A549 (cell line): Measurements from ENCODE around the gene FBXO15. TPM values are rescaled to one million over a fixed set of nuclear protein-coding genes. Genes with fewer than 3 reads are reported as not detected.

ENCODE experiments used
- ATAC-seq, 2 experiments: fragments of 200-7000 bp in 1 of 2; fragments of >200 bp in 1 of 2; cut with Nextera tagmentation in 1 of 2; cut with Tn5 transposase in 1 of 2; 3 replicates each; pipeline versions ENCODE4 v1.8.0 to v1.9.1; 2018 to 2020; ENCODE audit warnings: mild to moderate bottlenecking in 1 of 2, moderate library complexity in 1 of 2
- CTCF ChIA-PET: fragments of 300-600 bp; sonication (Branson Sonifier 250); formaldehyde crosslinking; extraction: SDS; loops from one replicate; lab custom pipeline; 2021; ENCODE audit warnings: antibody characterized with exemption, inconsistent platforms; lab: Yijun Ruan, JAX
- POLR2A ChIA-PET: fragments of 350-600 bp; formaldehyde crosslinking; extraction: SDS; loops from one replicate; lab custom pipeline; 2021; ENCODE audit warnings: antibody characterized with exemption, inconsistent platforms; lab: Yijun Ruan, JAX
- DNase-seq, 2 experiments: peaks; one replicate each; pipeline versions ENCODE4 v3.0.0 to v3.0.0-alpha.2; 2011 to 2016; ENCODE audit warnings: low read depth in 1 of 2, low spot score in 1 of 2
- FAIRE-seq: peaks from 2 replicates; lab custom pipeline; 2011; peaks lifted over from hg19 to GRCh38; lab: Jason Lieb, UNC
- H3K27ac ChIP-seq, 2 experiments: fragments of >200 bp; sonication (Bioruptor Twin); formaldehyde crosslinking; 3 replicates each; pipeline ENCODE4 v1.5.1; 2016 to 2017
- H3K4me1 ChIP-seq: fragments of >200 bp; sonication (Bioruptor Twin); formaldehyde crosslinking; 3 replicates; pipeline ENCODE4 v1.6.1; 2016
- H3K4me2 ChIP-seq: fragments of >200 bp; sonication (Bioruptor Twin); formaldehyde crosslinking; 3 replicates; pipeline ENCODE4 v1.6.1; 2016
- H3K4me3 ChIP-seq: fragments of >200 bp; sonication (Bioruptor Twin); formaldehyde crosslinking; 3 replicates; pipeline ENCODE4 v1.5.1; 2016
- H3K9me3 ChIP-seq: fragments of >200 bp; sonication (Bioruptor Twin); formaldehyde crosslinking; 3 replicates; pipeline ENCODE4 v1.6.1; 2016
- ATOH8 ChIP-seq: fragments of 250-450 bp; sonication (Bioruptor Pico); IDR thresholded peaks from 2 replicates; pipeline ENCODE4 v1.5.0; 2020; ENCODE audit warnings: low read depth, mild to moderate bottlenecking, moderate library complexity
- CBX8 ChIP-seq: fragments of 200-600 bp; sonication (generic); IDR thresholded peaks from 2 replicates; pipeline ENCODE4 v1.6.1; 2016
- CEBPB ChIP-seq, 2 experiments: fragments of >200 bp in 1 of 2; sonication (Bioruptor Twin) in 1 of 2; formaldehyde crosslinking in 1 of 2; IDR thresholded peaks; 2 replicates each; pipeline ENCODE4 v1.6.1; 2012 to 2016
- CHD2 ChIP-seq: fragments of 150-350 bp; IDR thresholded peaks from 2 replicates; pipeline ENCODE4 v1.6.1; 2014; ENCODE audit warnings: low read length; ENCODE audit not compliant: partially characterized antibody
- EHMT2 ChIP-seq: fragments of 200-600 bp; sonication (generic); IDR thresholded peaks from 2 replicates; pipeline ENCODE4 v1.6.1; 2016; ENCODE audit warnings: antibody characterized with exemption, low read depth, mild to moderate bottlenecking, moderate library complexity
- ELK1 ChIP-seq: fragments of 150-350 bp; IDR thresholded peaks from 2 replicates; pipeline ENCODE4 v1.6.1; 2014; ENCODE audit warnings: low read depth, mild to moderate bottlenecking, low read length
- ESRRA ChIP-seq: fragments of 150-350 bp; IDR thresholded peaks from 2 replicates; pipeline ENCODE4 v1.6.1; 2014; ENCODE audit warnings: mild to moderate bottlenecking, low read length, borderline replicate concordance
- FOXS1 ChIP-seq: fragments of 250-450 bp; sonication (Bioruptor Pico); IDR thresholded peaks from 2 replicates; pipeline ENCODE4 v1.5.0; 2020; ENCODE audit warnings: mild to moderate bottlenecking, moderate library complexity
- HEYL ChIP-seq: fragments of 250-450 bp; sonication (Bioruptor Pico); IDR thresholded peaks from 2 replicates; pipeline ENCODE4 v1.8.0; 2021; ENCODE audit warnings: mild to moderate bottlenecking, moderate library complexity
- HOXB13 ChIP-seq: fragments of 250-450 bp; sonication (Bioruptor Pico); IDR thresholded peaks from 2 replicates; pipeline ENCODE4 v1.5.0; 2020; ENCODE audit warnings: low read depth, mild to moderate bottlenecking, moderate library complexity
- KDM1A ChIP-seq: fragments of 200-600 bp; sonication (generic); IDR thresholded peaks from 2 replicates; pipeline ENCODE4 v1.6.1; 2016; ENCODE audit warnings: low read depth, mild to moderate bottlenecking
- MAFK ChIP-seq: fragments of 450-650 bp; IDR thresholded peaks from 2 replicates; pipeline ENCODE4 v1.6.1; 2014; ENCODE audit not compliant: partially characterized antibody
- MAX ChIP-seq: IDR thresholded peaks from 2 replicates; pipeline ENCODE4 v1.6.1; 2012
- POLR2A ChIP-seq: IDR thresholded peaks from 2 replicates; pipeline ENCODE4 v1.6.1; 2012; ENCODE audit warnings: mild to moderate bottlenecking, low read length
- REST ChIP-seq: fragments of 200-600 bp; sonication (generic); IDR thresholded peaks from 2 replicates; pipeline ENCODE4 v1.6.1; 2016; ENCODE audit warnings: antibody characterized with exemption, mild to moderate bottlenecking, moderate library complexity
- RNF2 ChIP-seq: fragments of 200-600 bp; sonication (generic); IDR thresholded peaks from 2 replicates; pipeline ENCODE4 v1.6.1; 2016; ENCODE audit warnings: low read depth, mild to moderate bottlenecking, antibody characterized with exemption, moderate library complexity, borderline replicate concordance
- TFCP2L1 ChIP-seq: fragments of 250-450 bp; sonication (Bioruptor Pico); IDR thresholded peaks from 2 replicates; pipeline ENCODE4 v1.5.0; 2021; ENCODE audit warnings: mild to moderate bottlenecking
- ZC3H11A ChIP-seq: fragments of 450-650 bp; IDR thresholded peaks from 2 replicates; pipeline ENCODE4 v1.6.1; 2014; ENCODE audit warnings: antibody characterized with exemption, mild to moderate bottlenecking
- ZFP36 ChIP-seq: fragments of 450-650 bp; IDR thresholded peaks from 2 replicates; pipeline ENCODE4 v1.6.1; 2014; ENCODE audit warnings: borderline replicate concordance; ENCODE audit not compliant: partially characterized antibody
- WGBS: methylation state at CpG from one replicate; pipeline ENCODE4 v1.1.6; 2017; ENCODE audit errors: missing lambda C conversion rate; 5-methylcytosine and 5-hydroxymethylcytosine counted together
- polyA plus RNA-seq, 4 experiments: library from polyadenylated mRNA; depleted of rRNA in 3 of 4; stranded (reverse); fragments of >200 nt; fragmentation: RNase III in 1 of 4; extraction: RNeasy Plus Mini Kit Qiagen cat#74134 plus additional on column Dnase treatment in 1 of 4; gene quantifications; 2 replicates in 3 of 4; 3 replicates in 1 of 4; pipeline ENCODE4 v1.2.3, GENCODE V29; 2011 to 2017

Gene FBXO15
- polyA plus RNA-seq, 2 of the 4 experiments (the other 2 are of a cell fraction): 1.3 to 2.3 TPM

GRCh38 chr18:74062037-74062436 lies 85.6 kb downstream of the FBXO15 start (continued):
- TF ChIP-seq ATOH8 (no peak), ZC3H11A (no peak)
- TF ChIP-seq, all 56 proteins: peak for 0

GRCh38 chr18:74060579-74060978 lies 87.1 kb downstream of the FBXO15 start:
- no peaks in the 10 kb centered on the region for H3K9me3 ChIP-seq
- FAIRE-seq (no peak), DNase-seq (no peak), ATAC-seq (no peak)
- 13% methylated on average over 3 of the region's 3 CpGs for WGBS
- CTCF ChIA-PET: no interaction called here
- H3K4me3 ChIP-seq: no peak overlapping the region
- POLR2A ChIA-PET: no interaction called here
- H3K27ac ChIP-seq: no peak overlapping the region
- H3K4me2 ChIP-seq: no peak overlapping the region
- no peaks in the 10 kb centered on the region for H3K4me1 ChIP-seq
- TF ChIP-seq KDM1A: no peak

- Histone ChIP-seq H3K4me1 (no peaks in the 10 kb centered on the region), H3K27ac (no peak overlapping the region), H3K9me3 (no peaks in the 10 kb centered on the region; the same call in 2 of the 3 replicates), H3K4me3 (no peak overlapping the region), H3K4me2 (no peak overlapping the region)
- CTCF ChIA-PET: interaction anchor here (1.7 kb wide), 1 partner anchor 13 kb away, joined by 3 read pairs; no protein-coding TSS in a partner anchor
- ATAC-seq: no peak
- TF ChIP-seq CBX8 (no peak), REST (no peak), EHMT2 (no peak), CEBPB (IDR thresholded peaks at IDR 0.05) (no peak), HEYL (no peak), ZFP36 (no peak), HOXB13 (CRISPR knock-in tag) (no peak), ESRRA (no peak), FOXS1 (CRISPR knock-in tag) (no peak), MAFK (no peak), MAX (no peak), CHD2 (no peak), POLR2A (no peak), RNF2 (no peak), ELK1 (no peak), TFCP2L1 (CRISPR knock-in tag) (no peak)
- POLR2A ChIA-PET: no interaction called here
- FAIRE-seq: no peak
- no peak for DNase-seq
- 7% methylated on average over 4 of the region's 4 CpGs for WGBS
Observed at GRCh38 chr18:74050807-74051206, 96.8 kb downstream of the FBXO15 start.
